Peyer's patch (tissue), 4 donors: ENCODE data around the gene STARD9. TPM values are rescaled to one million over a fixed set of nuclear protein-coding genes. Genes with fewer than 3 reads are reported as not detected.

Experiments
- DNase-seq, 3 donors: peaks; one replicate each; pipeline ENCODE4 v3.0.0-alpha.2; 2017 to 2019
- H3K27ac ChIP-seq, 4 donors: fragments of 200-600 bp; sonication (generic); one replicate each; pipeline ENCODE4 v1.5.1; 2016 to 2019
- H3K27me3 ChIP-seq, 2 donors: fragments of 200-600 bp; sonication (generic); one replicate each; pipeline ENCODE4 v1.5.1; 2019
- H3K36me3 ChIP-seq, 3 donors: fragments of 200-600 bp; sonication (generic); one replicate each; pipeline ENCODE4 v1.5.1; 2016 to 2019
- H3K4me1 ChIP-seq, 4 donors: fragments of 200-600 bp; sonication (generic); one replicate each; pipeline ENCODE4 v1.5.1; 2016 to 2019
- H3K4me3 ChIP-seq, 4 donors: fragments of 200-600 bp; sonication (generic); 1 replicate in 3 of 4; 2 replicates in 1 of 4; pipeline ENCODE4 v1.5.1; 2016 to 2019; ENCODE audit warnings: mild to moderate bottlenecking in 1 of 4
- H3K9me3 ChIP-seq, 4 donors: fragments of 200-600 bp; sonication (generic); one replicate each; pipeline ENCODE4 v1.5.1; 2016 to 2019; ENCODE audit warnings: mild to moderate bottlenecking in 1 of 4
- CTCF ChIP-seq, 6 experiments: fragments of 450-650 bp in 4 of 6; fragments of 200-600 bp in 2 of 6; sonication (generic) in 1 of 6; IDR thresholded peaks; one replicate each; pipeline ENCODE4 v1.5.1; 2017 to 2019; ENCODE audit warnings: antibody characterized with exemption in 6 of 6, mild to moderate bottlenecking in 3 of 6, moderate library complexity in 1 of 6
- POLR2A ChIP-seq, 2 donors: fragments of 450-650 bp; IDR thresholded peaks; one replicate each; pipeline ENCODE4 v1.5.1; 2017; ENCODE audit warnings: antibody characterized with exemption in 2 of 2, mild to moderate bottlenecking in 2 of 2, moderate library complexity in 2 of 2
- total RNA-seq, 4 donors: library from RNA; depleted of rRNA; stranded (reverse); fragments of >200 nt; gene quantifications; one replicate each; pipeline ENCODE4 v1.1.0, GENCODE V29; 2016

Gene STARD9
- total RNA-seq, 4 donors from 2014 or later = 4.2 to 153 (median 20.4) TPM

- no peaks in the 10 kb centered on the region for H3K27me3 ChIP-seq
- DNase-seq = no peak
- no peaks in the 10 kb centered on the region for H3K9me3 ChIP-seq
- no peaks in the 10 kb centered on the region for H3K4me1 ChIP-seq
- H3K27ac ChIP-seq = no peak overlapping the region
- TF ChIP-seq POLR2A (IDR thresholded peaks at IDR 0.05) = no peak
- TF ChIP-seq CTCF (IDR thresholded peaks at IDR 0.05) = no peak
- H3K36me3 ChIP-seq = peaks cover 0 to 23% (median 0%) of the 10 kb centered on the region in 3 donors
- H3K4me3 ChIP-seq = no peak overlapping the region
These were observed 64.7 kb downstream of the STARD9 start for GRCh38 chr15:42640109-42640508.

DNA sequence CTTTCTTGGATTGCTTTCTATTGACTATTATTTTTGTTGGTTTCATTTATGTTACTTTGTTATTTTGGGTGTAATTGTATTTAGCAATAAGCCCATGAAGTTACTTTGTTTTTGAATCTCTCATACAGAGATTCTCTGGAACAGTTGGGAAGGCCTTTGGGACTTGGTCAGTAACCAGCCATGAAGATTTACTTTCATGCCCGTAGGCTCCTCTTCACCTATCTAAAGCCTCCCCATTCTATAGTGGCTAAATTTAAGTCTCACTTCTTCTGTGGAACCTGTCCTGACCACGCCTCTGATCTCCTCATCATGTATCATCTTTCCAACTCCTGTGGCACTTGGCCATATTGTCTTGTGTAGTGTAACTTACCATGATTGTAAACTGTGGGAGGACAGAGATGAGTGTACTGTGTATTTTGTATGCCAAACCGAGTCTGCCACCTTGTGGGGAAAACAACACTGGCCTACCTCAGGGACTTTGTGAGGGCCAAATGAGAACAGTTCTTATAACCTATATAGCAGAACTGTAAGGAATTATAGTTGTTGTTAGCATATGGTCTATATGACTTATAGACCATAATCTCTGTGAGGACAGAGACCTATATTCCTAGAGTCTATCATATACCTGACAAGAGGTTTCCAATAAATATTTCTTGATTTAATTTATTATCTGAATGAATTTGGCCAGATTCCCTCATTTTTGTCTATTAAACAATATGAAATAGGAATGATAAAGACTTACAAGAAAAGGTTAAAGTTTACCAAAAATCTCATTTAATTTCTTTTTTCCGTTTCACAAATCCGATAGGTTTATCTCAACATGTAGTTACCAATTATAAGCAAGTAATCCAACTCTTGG, 75.0 kb downstream of the STARD9 start:
- Histone ChIP-seq H3K27ac (no peak overlapping the region), H3K36me3 (no peaks in the 10 kb centered on the region), H3K27me3 (no peaks in the 10 kb centered on the region), H3K9me3 (no peaks in the 10 kb centered on the region), H3K4me3 (no peak overlapping the region), H3K4me1 (no peaks in the 10 kb centered on the region)
- peak; percentile 50 to 80 (median 50) for DNase-seq
- TF ChIP-seq CTCF (IDR thresholded peaks at IDR 0.05) (peak; percentile 29 to 79 (median 67)), POLR2A (IDR thresholded peaks at IDR 0.05) (no peak)

DNA sequence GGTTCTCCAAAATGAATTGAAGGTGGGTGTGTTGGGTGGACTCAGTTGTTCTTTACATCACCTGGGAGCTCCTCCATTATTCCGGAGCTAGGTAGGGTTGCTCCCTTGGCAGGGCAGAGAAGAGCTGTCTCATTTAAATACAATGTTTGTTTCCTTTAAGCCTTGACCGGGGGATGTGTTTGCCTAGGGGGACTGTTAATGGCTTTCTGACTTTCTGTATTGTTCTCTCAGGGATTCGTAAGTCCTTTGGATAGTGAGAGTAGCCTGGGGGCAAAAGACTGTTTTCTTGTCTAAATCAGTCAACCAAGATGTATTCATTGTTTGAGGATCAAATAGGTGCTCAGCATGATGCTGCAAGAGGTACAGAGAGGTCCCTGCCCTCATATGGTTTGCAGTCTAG, 90.4 kb downstream of the STARD9 start:
- Histone ChIP-seq H3K9me3 (no peaks in the 10 kb centered on the region), H3K4me1 (no peaks in the 10 kb centered on the region), H3K27ac (no peak overlapping the region), H3K27me3 (no peaks in the 10 kb centered on the region), H3K36me3 (peaks cover 0 to 22% (median 0%) of the 10 kb centered on the region in 3 donors), H3K4me3 (no peak overlapping the region)
- TF ChIP-seq POLR2A (IDR thresholded peaks at IDR 0.05) (no peak), CTCF (IDR thresholded peaks at IDR 0.05) (no peak)
- DNase-seq = no peak

DNA sequence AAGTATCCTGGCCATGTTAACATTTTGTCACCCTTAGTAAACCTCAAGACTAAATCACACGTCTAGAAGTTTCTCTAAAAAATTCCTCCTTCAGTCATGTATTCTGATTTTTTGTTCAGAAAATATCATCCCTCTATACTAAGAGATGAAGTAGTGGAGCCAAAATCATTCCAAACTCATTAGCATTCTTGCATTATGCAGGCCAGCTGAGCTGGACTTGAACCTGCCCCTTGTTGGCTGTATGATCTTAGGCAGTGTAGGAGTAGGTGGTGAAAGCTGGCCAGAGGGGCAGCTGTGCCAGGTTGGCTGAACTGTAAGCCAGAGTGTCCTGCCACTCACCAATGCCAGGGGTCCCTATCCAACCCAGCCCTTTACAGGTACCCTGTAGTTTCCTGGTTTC, 92.4 kb downstream of the STARD9 start:
- no peak for DNase-seq
- H3K36me3 ChIP-seq = peaks cover 0 to 20% (median 0%) of the 10 kb centered on the region in 3 donors
- no peaks in the 10 kb centered on the region for H3K4me1 ChIP-seq
- no peak overlapping the region for H3K4me3 ChIP-seq
- H3K27ac ChIP-seq = no peak overlapping the region
- TF ChIP-seq POLR2A (IDR thresholded peaks at IDR 0.05) = no peak
- TF ChIP-seq CTCF (IDR thresholded peaks at IDR 0.05) = no peak
- no peaks in the 10 kb centered on the region for H3K9me3 ChIP-seq
- no peaks in the 10 kb centered on the region for H3K27me3 ChIP-seq

- Histone ChIP-seq H3K27ac (no peak overlapping the region), H3K4me1 (no peaks in the 10 kb centered on the region), H3K9me3 (no peaks in the 10 kb centered on the region), H3K4me3 (no peak overlapping the region), H3K36me3 (peaks cover 0 to 19% (median 0%) of the 10 kb centered on the region in 3 donors), H3K27me3 (no peaks in the 10 kb centered on the region)
- no peak for TF ChIP-seq POLR2A (IDR thresholded peaks at IDR 0.05)
- no peak for TF ChIP-seq CTCF (IDR thresholded peaks at IDR 0.05)
- DNase-seq = no peak
These were observed 95.0 kb downstream of the STARD9 start for GRCh38 chr15:42670451-42670850.
